HUES64 (cell line): Measurements from ENCODE around the gene CAMK1G.

Experiments
- H3K27ac ChIP-seq: 2 replicates; pipeline ENCODE4 v1.7.0; 2013; ENCODE audit warnings: low read depth, low read length, inconsistent platforms
- H3K27me3 ChIP-seq: 2 replicates; pipeline ENCODE4 v1.6.1; 2013; ENCODE audit warnings: mild to moderate bottlenecking, low read length; ENCODE audit not compliant: insufficient read depth
- H3K36me3 ChIP-seq: 2 replicates; pipeline ENCODE4 v1.6.1; 2013; ENCODE audit warnings: mild to moderate bottlenecking, low read length; ENCODE audit not compliant: insufficient read depth
- H3K4me1 ChIP-seq: 2 replicates; pipeline ENCODE4 v1.6.1; 2013; ENCODE audit warnings: mild to moderate bottlenecking, low read length, moderate library complexity; ENCODE audit not compliant: insufficient read depth
- H3K4me3 ChIP-seq: 2 replicates; pipeline ENCODE4 v1.5.1; 2013; ENCODE audit warnings: mild to moderate bottlenecking, low read length, moderate library complexity
- H3K9ac ChIP-seq: 2 replicates; pipeline ENCODE4 v1.6.1; 2013; ENCODE audit warnings: mild to moderate bottlenecking, low read depth, low read length
- H3K9me3 ChIP-seq: 2 replicates; pipeline ENCODE4 v1.6.1; 2013; ENCODE audit warnings: low read depth, low read length; ENCODE audit not compliant: insufficient read depth
- WGBS: fragments of 150-250, 120-280 bp; methylation state at CpG from one replicate; pipeline ENCODE4 v1.1.7; 2013; ENCODE audit warnings: missing lambda C conversion rate; 5-methylcytosine and 5-hydroxymethylcytosine counted together

The CAMK1G gene

DNA sequence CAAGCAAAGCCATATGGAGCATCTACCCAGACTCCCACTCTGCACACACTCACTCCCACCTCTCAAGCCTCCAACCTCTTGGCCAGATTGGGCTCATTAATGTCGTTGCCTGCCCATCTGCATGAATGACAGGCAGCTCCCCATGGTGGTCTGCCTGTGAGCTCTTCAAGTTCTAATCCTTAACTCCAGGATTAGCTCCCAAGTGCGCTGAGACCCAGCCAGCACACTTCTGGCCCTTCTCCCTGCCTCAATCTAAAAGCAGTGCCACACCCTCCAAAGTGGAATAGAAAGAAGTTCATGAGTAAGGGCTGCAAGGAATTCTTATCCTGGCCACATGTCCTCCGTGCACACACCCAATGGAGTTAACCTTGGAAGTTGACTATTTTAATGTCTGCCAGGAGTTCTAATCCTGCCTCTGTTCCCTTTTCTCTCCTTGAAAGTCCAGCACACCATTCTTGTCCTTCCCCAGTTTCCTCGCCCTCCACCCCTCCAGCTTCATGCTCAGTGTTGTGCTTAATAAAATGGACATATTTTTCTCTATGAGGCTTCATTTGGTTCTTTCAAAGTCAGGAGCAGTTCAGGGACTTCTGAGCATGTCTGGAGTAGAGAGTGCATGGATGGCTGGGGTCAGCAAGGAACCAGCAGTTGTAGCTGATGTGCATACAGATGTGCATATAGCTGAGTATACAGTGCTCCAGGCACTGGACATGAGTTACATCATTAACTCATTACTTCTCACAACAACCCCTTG is 30.1 kb downstream of the CAMK1G start:
- WGBS = 90% methylated on average over 4 of the region's 4 CpGs
- H3K9me3 ChIP-seq = no peaks in the 10 kb centered on the region
- H3K4me1 ChIP-seq = no peaks in the 10 kb centered on the region
- H3K27me3 ChIP-seq = no peaks in the 10 kb centered on the region
- H3K4me3 ChIP-seq = no peak overlapping the region
- H3K36me3 ChIP-seq = no peaks in the 10 kb centered on the region
- H3K9ac ChIP-seq = no peak overlapping the region
- no peak overlapping the region for H3K27ac ChIP-seq

DNA sequence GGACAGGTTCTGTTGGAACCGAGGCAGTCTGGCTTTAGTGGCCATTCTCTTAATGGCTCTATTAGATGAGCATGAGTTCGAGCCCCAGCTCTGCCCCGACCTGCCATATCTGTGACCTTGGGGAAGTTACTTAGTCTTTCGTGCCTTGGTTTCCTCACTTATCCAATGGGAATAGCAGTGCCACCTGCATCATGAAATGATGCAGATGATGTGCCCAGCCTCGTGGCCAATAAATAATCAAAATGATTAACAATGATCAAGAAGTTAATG is 30.6 kb downstream of the CAMK1G start:
- no peak overlapping the region for H3K9ac ChIP-seq
- no peaks in the 10 kb centered on the region for H3K27me3 ChIP-seq
- H3K4me3 ChIP-seq = no peak overlapping the region
- no peaks in the 10 kb centered on the region for H3K36me3 ChIP-seq
- no peaks in the 10 kb centered on the region for H3K4me1 ChIP-seq
- no peak overlapping the region for H3K27ac ChIP-seq
- H3K9me3 ChIP-seq = no peaks in the 10 kb centered on the region
- WGBS = 95% methylated on average over 4 of the region's 5 CpGs

DNA sequence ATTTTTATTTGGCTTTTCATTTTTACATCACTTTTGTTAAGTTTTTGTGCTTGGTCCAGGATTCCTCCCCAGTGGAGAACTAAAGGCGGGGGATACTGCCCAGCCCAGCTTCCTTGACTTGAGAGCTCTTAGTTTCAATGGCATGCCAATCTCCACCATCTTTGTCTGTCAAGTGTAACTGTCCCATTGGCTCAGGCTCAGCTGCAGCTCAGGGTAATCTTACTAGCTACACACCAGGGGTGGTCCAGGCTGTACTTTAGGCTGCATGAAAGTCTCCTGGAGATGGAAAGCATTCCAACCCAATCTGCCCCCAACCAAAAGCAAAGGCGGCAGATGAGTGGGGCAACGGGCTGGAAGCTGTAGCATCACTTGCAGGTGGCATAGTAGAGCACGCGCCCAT is 31.4 kb downstream of the CAMK1G start:
- no peaks in the 10 kb centered on the region for H3K9me3 ChIP-seq
- H3K27ac ChIP-seq = no peak overlapping the region
- H3K4me1 ChIP-seq = no peaks in the 10 kb centered on the region
- H3K9ac ChIP-seq = no peak overlapping the region
- H3K36me3 ChIP-seq = no peaks in the 10 kb centered on the region
- H3K27me3 ChIP-seq = no peaks in the 10 kb centered on the region
- no peak overlapping the region for H3K4me3 ChIP-seq
- WGBS = 95% methylated on average over 5 of the region's 5 CpGs

DNA sequence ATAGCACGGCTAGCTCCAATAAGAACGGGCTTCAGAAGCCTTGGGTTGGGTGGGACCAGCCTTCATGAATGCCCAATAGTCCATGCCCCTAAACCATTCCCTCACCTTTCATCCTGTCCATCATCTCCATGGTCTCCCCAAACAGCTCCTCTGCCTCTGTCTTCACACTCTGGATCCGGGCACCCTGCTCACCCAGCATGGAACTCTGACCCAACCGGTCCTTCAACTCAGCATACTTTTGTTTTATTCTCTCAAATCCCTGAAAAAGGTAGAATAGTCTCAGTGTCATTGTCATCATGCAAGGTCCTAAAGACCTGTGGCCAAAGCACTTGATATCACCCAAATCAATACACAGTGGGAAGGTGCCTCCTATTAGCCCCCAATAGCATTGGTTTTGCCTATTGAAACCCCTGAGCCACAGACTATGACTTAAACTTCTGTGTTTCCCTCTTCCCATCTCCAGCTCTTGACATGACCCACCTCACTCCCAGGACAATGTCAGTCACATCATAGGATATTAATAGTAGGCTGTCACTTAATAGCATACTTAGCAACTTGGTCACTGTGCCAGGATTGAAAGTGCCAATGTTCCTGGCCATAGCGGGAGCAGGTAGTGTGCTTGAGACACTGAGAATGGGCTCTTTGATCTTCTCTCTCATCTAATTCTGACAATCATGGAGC is 33.0 kb downstream of the CAMK1G start:
- Histone ChIP-seq H3K9ac (no peak overlapping the region), H3K4me1 (no peaks in the 10 kb centered on the region), H3K27ac (no peak overlapping the region), H3K36me3 (no peaks in the 10 kb centered on the region), H3K9me3 (no peaks in the 10 kb centered on the region), H3K4me3 (no peak overlapping the region), H3K27me3 (no peaks in the 10 kb centered on the region)
- WGBS = 96% methylated on average over 5 of the region's 5 CpGs

DNA sequence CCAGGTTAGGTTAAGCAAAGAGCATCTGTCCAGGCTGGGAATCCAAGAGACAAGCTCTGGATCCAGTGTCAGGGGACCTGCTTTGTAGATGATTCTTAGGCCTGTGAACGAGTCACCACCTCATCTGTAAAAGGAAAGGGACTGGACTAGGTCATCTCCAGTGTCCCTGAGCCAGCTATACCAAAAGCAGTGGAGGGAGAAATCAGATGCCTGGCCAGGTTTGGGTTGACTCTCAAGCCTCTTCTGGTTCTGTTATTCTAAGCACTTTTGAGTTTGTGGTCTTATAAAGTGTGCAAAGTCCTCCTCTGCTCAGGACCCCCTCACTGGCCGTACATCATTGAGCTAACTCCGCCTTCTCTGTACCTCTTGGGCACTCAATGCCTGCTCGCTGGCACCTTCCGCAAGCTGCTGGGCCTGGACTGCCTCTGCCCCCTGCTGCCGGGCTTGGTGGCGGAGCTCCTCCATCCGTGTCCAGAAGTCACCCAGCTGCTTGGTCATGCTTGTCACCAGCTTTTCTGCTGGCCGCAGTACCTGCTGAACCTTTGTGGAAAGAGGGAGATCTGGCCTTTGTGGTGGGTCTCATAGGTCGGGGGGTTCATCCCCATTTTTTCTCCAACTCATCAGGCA is 33.6 kb downstream of the CAMK1G start:
- Histone ChIP-seq H3K36me3 (no peaks in the 10 kb centered on the region), H3K27me3 (no peaks in the 10 kb centered on the region), H3K9ac (no peak overlapping the region), H3K9me3 (no peaks in the 10 kb centered on the region), H3K4me3 (no peak overlapping the region), H3K27ac (no peak overlapping the region), H3K4me1 (no peaks in the 10 kb centered on the region)
- 92% methylated on average over 10 of the region's 10 CpGs for WGBS

DNA sequence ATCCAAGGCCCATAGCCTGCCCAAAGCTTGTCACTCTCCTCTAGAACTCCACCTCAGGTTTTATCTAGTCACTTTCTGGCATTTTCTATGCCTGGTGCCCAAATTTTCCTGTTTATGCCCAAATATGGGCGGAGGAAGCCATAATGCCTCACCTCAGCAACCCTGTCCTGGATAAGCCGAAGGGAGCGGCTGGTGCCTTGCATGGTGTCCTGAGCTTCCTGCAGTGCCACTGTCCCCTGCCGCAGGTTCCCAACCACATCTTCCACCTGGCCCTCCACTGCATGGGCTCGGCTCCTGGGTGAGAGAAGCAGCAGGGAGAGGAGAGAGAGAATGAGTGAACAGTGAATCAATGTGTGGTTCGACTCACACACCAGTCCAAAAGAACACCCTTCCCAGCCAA is 34.2 kb downstream of the CAMK1G start:
- Histone ChIP-seq H3K4me1 (no peaks in the 10 kb centered on the region), H3K4me3 (no peak overlapping the region), H3K9me3 (no peaks in the 10 kb centered on the region), H3K9ac (no peak overlapping the region), H3K36me3 (no peaks in the 10 kb centered on the region), H3K27ac (no peak overlapping the region), H3K27me3 (no peaks in the 10 kb centered on the region)
- WGBS = 93% methylated on average over 5 of the region's 6 CpGs

DNA sequence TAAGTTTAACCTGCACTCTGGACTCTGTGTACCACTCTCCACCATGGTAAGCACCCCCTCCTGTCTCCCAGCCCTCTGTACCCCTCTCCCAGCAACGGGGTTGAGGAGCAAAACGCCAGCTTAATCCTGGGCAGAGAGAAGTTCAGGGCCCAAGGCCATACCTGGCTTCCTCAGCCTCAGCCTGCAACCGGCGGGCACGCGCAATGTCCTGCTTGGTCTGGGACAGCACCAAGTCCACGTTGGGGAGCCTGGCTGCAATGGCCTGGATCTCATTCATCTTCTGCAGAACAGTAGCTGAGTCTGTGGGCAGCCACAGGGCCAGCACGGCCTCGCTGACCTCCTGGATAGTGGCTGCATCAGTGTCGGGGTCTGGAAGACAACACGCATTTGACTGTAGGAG is 34.8 kb downstream of the CAMK1G start:
- WGBS = 95% methylated on average over 11 of the region's 11 CpGs
- no peaks in the 10 kb centered on the region for H3K4me1 ChIP-seq
- no peak overlapping the region for H3K27ac ChIP-seq
- no peak overlapping the region for H3K9ac ChIP-seq
- H3K4me3 ChIP-seq = no peak overlapping the region
- no peaks in the 10 kb centered on the region for H3K36me3 ChIP-seq
- no peaks in the 10 kb centered on the region for H3K9me3 ChIP-seq
- no peaks in the 10 kb centered on the region for H3K27me3 ChIP-seq

DNA sequence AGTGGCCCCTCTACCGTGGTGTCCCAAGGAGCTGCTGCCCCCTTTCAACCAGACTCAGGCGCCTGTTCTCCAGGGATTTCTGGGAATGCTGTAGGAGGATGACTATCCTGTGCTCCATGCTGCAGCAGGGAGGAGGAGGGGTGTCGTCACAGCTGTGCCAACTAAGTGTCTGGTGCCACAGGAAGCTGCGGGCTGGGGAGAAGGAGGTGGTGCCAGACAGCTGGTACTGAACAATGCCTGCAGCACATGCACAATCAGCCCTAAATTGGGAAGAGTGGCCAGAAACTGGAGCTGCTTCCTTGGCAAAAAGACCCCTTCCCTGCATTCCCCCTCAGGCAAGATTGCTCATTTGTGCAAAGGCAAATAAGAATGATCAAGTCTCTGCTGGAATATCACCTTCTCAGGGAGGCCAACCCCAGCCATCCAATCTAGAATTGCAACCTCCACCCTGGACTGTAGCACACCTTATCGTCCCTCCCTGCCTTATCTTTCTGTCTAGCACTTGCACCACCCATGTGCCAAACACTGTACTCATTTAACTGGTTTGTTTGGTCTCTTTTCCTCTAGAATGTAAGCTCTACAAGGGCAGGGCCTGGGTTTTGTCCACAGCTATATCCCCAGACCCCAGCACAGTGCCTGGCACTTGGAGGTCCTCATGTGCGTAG is 35.4 kb downstream of the CAMK1G start:
- no peak overlapping the region for H3K4me3 ChIP-seq
- H3K9ac ChIP-seq = no peak overlapping the region
- H3K36me3 ChIP-seq = no peaks in the 10 kb centered on the region
- H3K27me3 ChIP-seq = no peaks in the 10 kb centered on the region
- WGBS = 88% methylated on average over 6 of the region's 6 CpGs
- H3K9me3 ChIP-seq = no peaks in the 10 kb centered on the region
- H3K4me1 ChIP-seq = no peaks in the 10 kb centered on the region
- H3K27ac ChIP-seq = no peak overlapping the region

DNA sequence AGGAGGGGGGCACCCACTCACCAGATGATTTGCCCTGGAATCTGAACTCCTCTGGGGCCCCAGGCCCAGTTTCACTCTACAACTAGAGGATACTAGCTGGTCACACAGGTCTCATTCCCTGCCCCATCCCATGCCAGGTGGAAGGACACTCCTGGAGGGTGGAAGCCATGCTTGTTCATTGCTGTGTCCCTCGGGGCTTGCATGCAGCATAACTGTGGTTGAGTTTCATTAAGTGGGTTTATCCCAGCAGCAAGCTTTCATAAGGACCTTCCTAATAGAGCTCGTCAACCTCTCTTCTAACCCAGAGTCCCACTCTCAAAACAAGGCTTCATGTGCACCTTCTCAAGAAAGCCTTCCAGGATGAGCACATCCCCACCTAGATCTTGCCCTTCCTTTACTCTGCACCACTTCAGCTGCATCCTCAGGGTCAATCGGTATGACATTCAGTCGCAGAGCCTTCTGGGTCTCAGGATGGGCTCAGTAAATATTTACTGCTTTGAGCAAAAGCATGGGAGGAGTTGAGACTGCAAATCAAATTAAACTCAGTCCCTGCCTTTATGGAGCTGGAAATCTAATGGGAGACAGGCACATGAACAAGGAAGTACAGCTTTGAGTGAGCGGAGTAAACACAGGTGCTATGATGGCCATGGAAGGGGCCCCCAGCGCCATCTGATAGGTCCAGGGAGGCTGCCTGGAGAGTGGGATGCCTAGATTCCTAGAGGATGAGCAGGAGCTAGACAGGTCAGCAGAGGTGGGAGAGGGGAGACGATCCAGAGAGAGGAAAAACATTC is 36.4 kb downstream of the CAMK1G start:
- H3K9me3 ChIP-seq = no peaks in the 10 kb centered on the region
- H3K4me1 ChIP-seq = no peaks in the 10 kb centered on the region
- WGBS = 89% methylated on average over 7 of the region's 7 CpGs

DNA sequence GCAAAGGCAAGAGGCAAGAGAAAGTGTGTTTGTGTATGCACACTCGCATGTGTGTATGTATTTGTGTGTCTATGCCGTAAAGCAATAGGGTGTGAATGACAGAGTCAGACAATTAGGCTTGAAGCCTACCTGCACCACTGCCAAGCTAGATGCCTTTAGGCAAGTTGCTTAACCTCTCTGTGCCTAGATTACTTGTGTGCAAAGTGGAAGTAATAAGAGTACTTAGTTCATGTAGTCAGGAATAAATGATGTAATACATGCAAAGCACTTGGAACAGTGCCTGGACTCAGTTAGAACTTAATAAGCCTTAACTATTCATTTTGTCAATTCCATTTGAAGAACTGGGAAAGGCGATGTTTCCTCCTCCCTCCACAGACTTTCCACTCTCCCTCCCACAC is 37.0 kb downstream of the CAMK1G start:
- H3K27ac ChIP-seq = no peak overlapping the region
- WGBS = 91% methylated on average over 3 of the region's 3 CpGs
- H3K9me3 ChIP-seq = no peaks in the 10 kb centered on the region
- H3K9ac ChIP-seq = no peak overlapping the region
- no peaks in the 10 kb centered on the region for H3K27me3 ChIP-seq
- H3K4me3 ChIP-seq = no peak overlapping the region
- no peaks in the 10 kb centered on the region for H3K4me1 ChIP-seq
- no peaks in the 10 kb centered on the region for H3K36me3 ChIP-seq

More for the DNA sequence above, 36.4 kb downstream of the CAMK1G start:
- Histone ChIP-seq H3K27me3 (no peaks in the 10 kb centered on the region), H3K4me3 (no peak overlapping the region), H3K36me3 (no peaks in the 10 kb centered on the region), H3K27ac (no peak overlapping the region), H3K9ac (no peak overlapping the region)

DNA sequence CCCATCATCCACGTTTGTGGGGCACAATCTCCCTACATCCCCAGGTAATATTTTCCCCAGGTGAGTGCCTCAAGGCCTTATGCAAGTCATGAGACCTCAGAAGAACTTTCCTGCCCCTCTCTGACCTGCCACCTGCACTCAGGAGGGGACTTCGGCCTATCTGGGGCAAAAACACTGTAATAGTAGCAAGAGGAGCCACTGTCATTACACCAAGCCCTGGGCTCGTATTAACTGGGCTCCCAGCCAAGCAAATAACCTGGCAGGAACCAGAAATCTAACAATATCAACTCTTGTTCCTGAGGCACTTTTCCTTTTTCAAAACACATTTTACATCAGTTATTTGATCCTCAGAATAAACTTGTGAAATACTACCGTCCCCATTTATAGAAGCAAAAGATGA is 37.8 kb downstream of the CAMK1G start:
- 67% methylated on average over 4 of the region's 4 CpGs for WGBS
- Histone ChIP-seq H3K9me3 (no peaks in the 10 kb centered on the region), H3K4me3 (no peak overlapping the region), H3K36me3 (no peaks in the 10 kb centered on the region), H3K9ac (no peak overlapping the region), H3K27me3 (no peaks in the 10 kb centered on the region), H3K27ac (no peak overlapping the region), H3K4me1 (no peaks in the 10 kb centered on the region)
